Effector CD8-positive, alpha-beta T cell (primary cell): Measurements from ENCODE around the gene SPATA31C2.
"Not testable (repeated sequence)": the region's sequence is repeated elsewhere in the genome, so short reads cannot be mapped to it uniquely, and the experiment has no call there.

Experiments used
- DNase-seq: peaks from one replicate; lab custom pipeline; 2025; lab: John Stamatoyannopoulos, UW

Gene SPATA31C2

DNA sequence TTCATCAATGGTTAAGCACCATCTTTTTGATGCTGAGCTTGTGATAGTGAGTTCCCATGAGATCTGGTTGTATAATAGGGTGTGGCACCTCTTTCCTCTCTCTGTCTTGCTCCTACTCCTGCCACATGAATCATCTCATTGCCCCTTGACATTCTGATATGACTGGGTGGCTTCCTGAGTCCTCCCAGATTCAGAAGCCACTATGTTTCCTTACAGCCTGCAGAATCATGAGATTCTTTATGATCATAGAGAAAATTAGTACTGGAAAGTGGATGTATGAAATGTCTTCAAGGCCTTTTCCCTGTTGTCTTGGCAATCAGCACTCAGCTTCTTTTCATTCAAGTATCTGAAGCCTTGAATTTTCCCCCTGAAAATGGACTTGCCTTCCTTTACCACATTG, 14.9 kb downstream of the SPATA31C2 start:
- not testable (repeated sequence) for DNase-seq

GRCh38 chr9:88118121-88118520, 20.2 kb downstream of the SPATA31C2 start:
- DNase-seq: not testable (repeated sequence)

DNA sequence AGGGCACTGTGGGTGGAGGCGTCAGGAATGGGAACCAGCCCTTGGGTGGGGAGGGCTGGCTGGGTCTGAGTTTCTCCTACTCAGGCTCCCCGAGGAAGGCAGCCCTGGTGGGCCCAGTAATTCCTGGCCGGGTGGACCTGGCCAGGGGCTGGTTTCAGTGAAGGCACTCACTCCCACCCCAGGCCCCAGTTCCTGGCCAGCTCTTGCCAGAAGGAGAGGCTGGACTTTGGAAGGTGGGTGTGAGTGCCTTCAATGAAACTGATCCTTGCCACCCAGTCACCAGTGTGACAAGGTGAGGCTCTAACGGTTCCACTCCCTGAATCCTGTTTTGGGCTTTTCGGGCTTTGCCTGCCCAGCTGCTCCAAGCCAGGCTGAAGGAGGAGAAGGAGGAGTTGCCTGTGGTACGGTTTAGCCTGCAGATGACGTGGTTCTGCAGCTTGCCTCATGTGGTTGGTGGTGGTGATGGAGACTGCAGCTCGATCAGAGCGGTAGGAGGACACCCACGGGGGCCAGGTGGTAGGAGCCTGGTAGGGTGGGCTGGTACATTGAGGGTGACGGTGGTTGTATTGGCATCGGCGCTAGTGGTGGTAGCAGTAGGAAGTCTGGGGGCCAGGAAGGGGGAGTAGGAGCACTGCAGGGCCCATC, 23.2 kb downstream of the SPATA31C2 start:
- DNase-seq: not testable (repeated sequence)

DNA sequence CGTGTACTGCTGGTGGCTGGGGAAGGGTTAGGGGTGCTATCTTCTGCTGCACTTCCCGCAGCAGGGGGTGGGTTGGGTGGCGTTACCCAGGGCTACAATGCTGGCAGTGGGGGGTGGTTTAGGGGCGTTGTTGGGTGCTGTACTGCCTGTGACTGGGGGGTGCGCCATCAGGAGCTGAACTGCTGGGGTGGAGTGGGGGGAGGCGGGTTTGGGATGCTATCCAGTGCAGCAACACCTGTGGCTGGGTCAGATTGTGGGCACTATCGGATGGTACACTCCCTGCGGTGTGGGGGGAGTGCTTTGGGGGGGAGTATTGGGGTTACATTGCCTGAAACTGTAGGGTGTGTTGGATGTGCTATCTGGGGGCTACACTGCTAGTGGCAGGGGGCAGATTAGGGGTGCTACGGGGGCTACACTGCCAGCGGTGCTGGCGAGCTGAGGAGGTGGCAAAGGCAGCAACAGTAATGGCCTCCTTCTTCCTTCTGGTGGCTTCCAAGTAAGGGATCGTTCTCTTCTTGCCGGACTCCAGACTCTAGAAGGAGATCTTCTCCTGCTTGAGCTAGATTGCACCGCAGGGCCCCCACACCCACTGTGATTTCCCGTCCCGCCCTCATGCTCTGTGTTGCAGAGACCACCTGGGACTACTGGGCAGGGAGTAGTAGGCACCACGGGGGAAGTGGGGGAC, 23.9 kb downstream of the SPATA31C2 start:
- not testable (repeated sequence) for DNase-seq

- DNase-seq: not testable (repeated sequence)
These were observed 24.8 kb downstream of the SPATA31C2 start for GRCh38 chr9:88113156-88114130.

DNA sequence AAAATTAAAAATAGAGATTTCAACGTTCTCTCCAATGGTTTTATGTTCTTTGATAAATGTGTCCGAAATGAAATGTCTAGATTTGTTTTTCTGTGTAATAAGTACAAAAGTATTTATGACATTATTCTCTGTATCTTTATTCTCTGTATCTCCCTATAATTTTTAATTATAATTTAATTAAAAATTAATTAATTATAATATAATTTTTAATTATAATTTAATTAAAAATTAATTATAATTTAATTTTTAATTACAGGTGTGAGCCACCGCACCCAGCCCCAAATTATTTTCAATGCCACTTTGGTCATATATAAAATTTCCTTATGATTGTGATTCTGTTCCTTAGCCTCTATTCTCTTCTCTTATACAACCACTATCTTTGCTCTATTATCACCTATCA, 28.2 kb downstream of the SPATA31C2 start:
- no peak for DNase-seq

- no peak for DNase-seq
These were observed 29.5 kb downstream of the SPATA31C2 start for GRCh38 chr9:88108779-88109178.

- DNase-seq: no peak
These were observed 31.8 kb downstream of the SPATA31C2 start for GRCh38 chr9:88106492-88106891.

- DNase-seq: no peak
These were observed 45.4 kb downstream of the SPATA31C2 start for GRCh38 chr9:88092797-88093331.

- no peak for DNase-seq
These were observed 48.1 kb downstream of the SPATA31C2 start for GRCh38 chr9:88090151-88090581.

DNA sequence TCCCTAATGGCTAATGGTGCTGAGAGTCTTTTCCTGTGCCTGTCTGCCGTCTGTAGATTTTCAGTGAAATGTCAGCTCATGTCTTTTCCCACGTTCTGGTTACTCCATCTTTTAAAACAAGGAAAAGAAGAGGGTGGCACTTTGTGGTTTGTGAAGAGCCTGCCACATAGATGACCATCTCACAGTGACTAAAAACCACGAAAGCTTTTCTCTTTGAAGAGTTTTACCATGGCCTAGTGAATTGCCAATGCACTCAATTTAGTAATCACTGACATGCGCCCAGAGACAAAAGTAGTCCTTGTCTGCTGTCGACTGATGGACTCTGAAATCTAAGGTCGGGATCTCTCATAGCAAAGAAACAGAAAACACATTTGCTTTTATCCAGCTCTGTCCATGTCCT, 50.4 kb downstream of the SPATA31C2 start:
- no peak for DNase-seq

DNA sequence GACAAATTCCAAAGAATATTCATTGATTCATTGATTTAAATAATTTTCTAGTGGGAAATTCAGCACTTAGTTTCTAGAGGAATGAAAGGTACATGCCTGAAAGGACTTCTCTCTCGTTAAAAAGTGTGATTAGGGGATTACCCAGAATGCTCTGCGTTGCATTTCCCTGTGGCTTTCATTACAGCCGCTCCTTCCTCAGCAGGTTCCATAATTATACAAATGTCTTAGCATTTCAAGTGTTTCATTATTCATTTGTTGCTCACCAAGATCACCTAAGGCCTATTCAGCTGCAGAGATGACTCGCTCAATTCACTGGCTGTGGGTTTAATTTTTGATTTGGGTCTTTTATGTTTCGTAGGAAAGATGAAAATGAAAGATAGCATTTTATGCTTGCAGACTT, 52.8 kb downstream of the SPATA31C2 start:
- no peak for DNase-seq

DNA sequence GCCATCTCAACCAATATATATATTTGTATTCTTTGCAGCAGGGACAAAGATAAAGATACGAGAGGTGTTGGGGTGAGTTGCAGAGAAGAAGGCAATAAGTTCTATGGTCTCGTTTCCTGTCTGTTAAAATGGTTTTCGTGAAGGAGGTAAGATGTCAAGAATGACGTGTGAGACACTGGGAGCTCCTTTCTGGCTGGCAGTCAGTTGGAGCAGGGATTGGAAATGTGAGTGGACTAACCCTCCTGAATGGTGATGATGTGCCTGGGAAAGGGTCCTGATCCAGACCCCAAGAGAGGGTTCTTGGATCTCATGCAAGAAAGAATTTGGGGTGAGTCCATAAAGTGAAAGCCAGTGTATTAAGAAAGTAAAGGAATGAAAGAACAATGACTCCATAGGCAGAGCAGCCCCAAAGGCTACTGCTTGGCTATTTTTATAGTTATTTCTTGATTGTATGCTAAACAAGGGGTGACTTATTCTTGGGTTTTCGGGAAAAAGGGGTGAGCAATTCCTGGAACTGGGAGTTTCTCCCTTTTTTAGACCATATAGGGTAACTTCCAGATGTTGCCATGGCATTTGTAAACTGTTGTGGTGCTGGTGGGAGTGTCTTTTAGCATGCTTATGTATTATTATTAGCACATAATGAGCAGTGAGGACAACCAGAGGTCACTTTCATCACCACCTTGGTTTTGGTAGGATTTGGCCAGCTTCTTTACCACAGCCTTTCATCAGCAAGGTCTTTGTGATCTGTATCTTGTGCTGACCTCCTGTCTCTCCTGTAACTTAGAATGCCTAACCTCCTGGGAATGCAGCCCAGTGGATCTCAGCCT, 53.7 kb downstream of the SPATA31C2 start:
- no peak for DNase-seq
